OCI-LY7 (cell line): Measurements from ENCODE around the gene EPHB4.

Experiments used
- EZH2phosphoT487 ChIP-seq: fragments of 200-600 bp; sonication (generic); IDR thresholded peaks from 2 replicates; pipeline ENCODE4 v1.6.1; 2018; ENCODE audit warnings: low read depth, borderline replicate concordance, mild to moderate bottlenecking, mixed run types, antibody characterized with exemption, low read length, moderate library complexity, mixed read lengths
- TF ChIP-seq, protein P1 (sequence below): fragments of 200-600 bp; sonication (generic); conservative IDR thresholded peaks from 2 replicates; pipeline ENCODE4 v1.5.1; 2014; ENCODE audit warnings: mild to moderate bottlenecking, antibody characterized with exemption, low read length, moderate library complexity, mixed read lengths

DNA sequence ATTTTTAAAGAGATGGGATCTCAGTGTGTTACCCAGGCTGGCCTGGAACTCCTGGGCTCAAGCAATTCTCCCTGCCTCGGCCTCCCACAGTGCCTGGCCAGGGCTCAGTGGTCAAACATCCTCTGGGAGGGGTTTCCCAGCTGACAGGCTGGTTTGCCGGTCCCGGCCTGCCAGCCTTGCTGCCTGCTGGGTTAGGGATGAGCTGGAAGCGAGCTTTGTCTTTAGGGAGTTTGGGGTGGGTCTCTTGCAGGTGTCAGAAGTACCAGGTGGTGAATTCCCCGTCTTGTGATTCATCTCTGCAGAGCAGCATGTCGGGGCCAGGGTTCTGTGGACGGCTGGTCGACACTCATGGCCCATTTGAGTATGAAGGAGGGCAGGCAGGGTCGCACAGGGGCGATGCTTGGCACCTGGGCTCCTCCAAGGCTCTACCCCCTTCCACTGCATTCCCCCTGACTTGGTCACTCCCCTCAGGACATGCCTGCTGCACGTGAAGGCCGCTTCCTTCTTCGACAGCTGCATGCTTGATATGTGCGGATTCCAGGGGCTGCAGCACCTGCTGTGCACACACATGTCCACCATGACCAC, 63.7 kb downstream of the EPHB4 start:
- TF ChIP-seq, protein P1, sequence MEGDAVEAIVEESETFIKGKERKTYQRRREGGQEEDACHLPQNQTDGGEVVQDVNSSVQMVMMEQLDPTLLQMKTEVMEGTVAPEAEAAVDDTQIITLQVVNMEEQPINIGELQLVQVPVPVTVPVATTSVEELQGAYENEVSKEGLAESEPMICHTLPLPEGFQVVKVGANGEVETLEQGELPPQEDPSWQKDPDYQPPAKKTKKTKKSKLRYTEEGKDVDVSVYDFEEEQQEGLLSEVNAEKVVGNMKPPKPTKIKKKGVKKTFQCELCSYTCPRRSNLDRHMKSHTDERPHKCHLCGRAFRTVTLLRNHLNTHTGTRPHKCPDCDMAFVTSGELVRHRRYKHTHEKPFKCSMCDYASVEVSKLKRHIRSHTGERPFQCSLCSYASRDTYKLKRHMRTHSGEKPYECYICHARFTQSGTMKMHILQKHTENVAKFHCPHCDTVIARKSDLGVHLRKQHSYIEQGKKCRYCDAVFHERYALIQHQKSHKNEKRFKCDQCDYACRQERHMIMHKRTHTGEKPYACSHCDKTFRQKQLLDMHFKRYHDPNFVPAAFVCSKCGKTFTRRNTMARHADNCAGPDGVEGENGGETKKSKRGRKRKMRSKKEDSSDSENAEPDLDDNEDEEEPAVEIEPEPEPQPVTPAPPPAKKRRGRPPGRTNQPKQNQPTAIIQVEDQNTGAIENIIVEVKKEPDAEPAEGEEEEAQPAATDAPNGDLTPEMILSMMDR, result no peak
- TF ChIP-seq EZH2phosphoT487, result no peak
